ENCODE measurements around the gene TPRG1L.

Gene TPRG1L

DNA sequence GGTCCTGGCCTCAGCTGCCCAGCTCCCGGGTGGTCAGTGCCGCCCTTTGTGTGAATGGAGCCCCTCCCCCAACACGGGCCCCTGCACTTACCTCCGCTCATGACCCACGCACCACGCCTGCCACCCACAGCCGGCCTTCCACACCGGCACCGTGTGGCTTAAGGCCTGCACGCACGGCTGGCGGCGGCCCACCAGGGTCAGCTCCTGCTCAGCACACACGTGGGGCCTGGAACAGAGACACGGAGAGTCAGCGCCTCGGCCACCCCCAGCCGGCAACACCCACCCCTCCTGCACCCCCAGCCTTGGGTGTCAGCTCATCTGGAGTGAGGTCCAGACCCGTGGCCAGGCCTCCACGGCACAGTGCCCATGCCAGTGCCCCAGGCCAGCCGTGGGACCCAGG lies 22.4 kb upstream of the TPRG1L start:
- Histone ChIP-seq H3K9me3 (ENCODE audit: control insufficient read depth, insufficient read depth, low read length) (no peaks in the 10 kb centered on the region), H3K9ac (ENCODE audit: low read depth, low read length) (no peak overlapping the region), H3K4me1 (ENCODE audit: control insufficient read depth, insufficient read depth, low read length) (peaks cover 13% of the 10 kb centered on the region), H3K36me3 (ENCODE audit: control insufficient read depth, insufficient read depth, low read length) (no peaks in the 10 kb centered on the region), H3K4me3 (ENCODE audit: low read depth, low read length) (no peak overlapping the region), H3K27me3 (ENCODE audit: control insufficient read depth, insufficient read depth, low read length) (no peaks in the 10 kb centered on the region), H3K27ac (ENCODE audit: low read depth, low read length) (no peak overlapping the region)

DNA sequence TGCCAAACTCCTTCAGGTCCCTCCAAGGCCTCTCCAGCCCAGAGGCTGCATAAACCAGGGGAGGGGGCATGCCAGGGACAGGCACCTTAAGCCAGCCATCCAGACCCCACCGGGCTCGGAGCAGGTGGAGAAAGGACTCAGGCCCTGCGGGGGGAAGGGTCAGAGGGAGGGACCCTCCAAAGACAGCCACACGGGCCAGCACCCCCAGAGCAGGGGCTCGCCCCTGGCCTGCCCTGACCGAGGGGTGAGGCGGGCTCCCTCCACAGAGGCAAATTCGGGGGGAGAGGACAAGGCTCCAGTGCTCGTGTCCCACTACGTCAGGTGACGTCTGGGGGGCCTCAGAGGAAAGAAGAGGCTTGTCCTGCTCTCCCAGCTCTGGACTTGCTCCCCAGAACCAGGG lies 21.7 kb upstream of the TPRG1L start:
- Histone ChIP-seq H3K4me1 (ENCODE audit: control insufficient read depth, insufficient read depth, low read length) (peaks cover 5% of the 10 kb centered on the region; the same call in 1 of the 2 replicates), H3K9ac (ENCODE audit: low read depth, low read length) (no peak overlapping the region), H3K4me3 (ENCODE audit: low read depth, low read length) (no peak overlapping the region)

DNA sequence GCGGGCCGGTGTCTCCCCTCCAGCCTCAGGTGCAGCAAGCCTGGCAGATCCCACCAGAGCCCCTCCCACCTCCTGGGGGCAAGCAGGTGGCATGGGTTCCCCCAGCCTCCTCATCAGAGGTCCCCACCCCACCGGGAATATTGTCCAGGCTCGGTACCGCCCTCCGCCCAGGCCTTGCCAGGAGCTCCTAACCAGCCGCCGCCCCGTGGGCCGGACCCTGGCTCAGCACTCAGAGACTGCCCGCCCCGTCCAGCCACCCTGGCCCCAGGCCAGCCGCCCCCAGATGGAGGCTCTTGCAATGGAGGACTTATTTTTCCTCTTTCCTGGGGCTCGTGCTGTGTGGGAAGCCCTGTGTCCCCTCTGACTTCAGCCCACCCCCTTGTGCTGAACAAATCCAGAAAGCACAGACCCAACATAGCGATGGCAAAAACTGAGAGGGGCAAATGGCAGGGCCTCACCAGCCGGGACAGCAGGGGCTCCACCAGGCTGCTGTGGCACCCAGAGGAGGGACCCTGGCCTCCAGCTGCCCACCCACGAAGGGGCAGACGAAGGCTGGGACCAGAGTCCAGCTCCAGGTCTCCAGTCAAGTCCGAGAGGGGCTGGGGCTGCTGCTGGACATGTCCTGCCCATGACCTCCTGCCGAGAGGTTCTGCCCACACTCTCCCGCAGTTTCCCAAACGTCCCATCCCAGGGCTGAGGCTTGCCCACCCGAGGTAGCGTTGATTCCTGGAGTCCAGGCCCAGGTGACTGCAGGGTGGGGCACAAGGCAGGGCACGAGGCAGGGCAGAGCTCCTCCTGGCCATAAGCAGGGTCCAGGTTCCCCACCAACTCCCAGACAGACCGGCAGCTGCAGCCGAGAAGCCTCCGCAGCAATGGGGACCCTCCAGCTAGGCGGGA lies 21.0 kb upstream of the TPRG1L start:
- H3K9me3 ChIP-seq (ENCODE audit: control insufficient read depth, insufficient read depth, low read length), result no peaks in the 10 kb centered on the region
- no peak overlapping the region for H3K9ac ChIP-seq (ENCODE audit: low read depth, low read length)
- H3K27ac ChIP-seq (ENCODE audit: low read depth, low read length), result no peak overlapping the region
- H3K4me1 ChIP-seq (ENCODE audit: control insufficient read depth, insufficient read depth, low read length), result no peaks in the 10 kb centered on the region
- no peaks in the 10 kb centered on the region for H3K27me3 ChIP-seq (ENCODE audit: control insufficient read depth, insufficient read depth, low read length)
- H3K4me3 ChIP-seq (ENCODE audit: low read depth, low read length), result no peak overlapping the region
- H3K36me3 ChIP-seq (ENCODE audit: control insufficient read depth, insufficient read depth, low read length), result no peaks in the 10 kb centered on the region

More for the DNA sequence above, 21.7 kb upstream of the TPRG1L start:
- no peaks in the 10 kb centered on the region for H3K9me3 ChIP-seq (ENCODE audit: control insufficient read depth, insufficient read depth, low read length)
- H3K27ac ChIP-seq (ENCODE audit: low read depth, low read length), result no peak overlapping the region
- H3K27me3 ChIP-seq (ENCODE audit: control insufficient read depth, insufficient read depth, low read length), result no peaks in the 10 kb centered on the region
- H3K36me3 ChIP-seq (ENCODE audit: control insufficient read depth, insufficient read depth, low read length), result no peaks in the 10 kb centered on the region

DNA sequence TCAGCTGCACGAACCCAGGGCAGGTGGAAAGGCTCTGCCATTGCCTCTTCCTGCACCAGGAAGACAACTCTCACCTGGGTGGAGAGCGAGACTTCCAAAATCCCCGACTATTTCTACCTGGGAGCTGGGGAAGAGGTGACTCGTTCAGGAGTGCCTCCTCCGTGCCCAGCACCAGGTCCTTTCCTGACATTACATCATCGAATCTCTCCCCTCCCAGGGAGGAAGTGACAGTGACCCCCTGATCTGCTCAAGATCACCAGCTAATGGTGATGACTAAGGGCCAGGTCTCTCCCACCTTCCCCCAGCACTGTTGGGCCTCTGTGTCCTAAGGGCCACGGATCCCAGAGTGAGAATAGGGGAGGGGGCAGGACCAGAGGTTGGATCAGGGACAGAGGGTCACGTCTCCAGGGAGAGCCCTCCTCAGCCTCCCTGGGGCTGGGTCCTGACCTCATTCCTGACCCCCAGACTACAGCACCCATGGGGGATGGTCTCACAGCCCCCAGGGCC lies 20.3 kb upstream of the TPRG1L start:
- Histone ChIP-seq H3K4me3 (ENCODE audit: low read depth, low read length) (no peak overlapping the region), H3K27me3 (ENCODE audit: control insufficient read depth, insufficient read depth, low read length) (no peaks in the 10 kb centered on the region), H3K9me3 (ENCODE audit: control insufficient read depth, insufficient read depth, low read length) (no peaks in the 10 kb centered on the region), H3K36me3 (ENCODE audit: control insufficient read depth, insufficient read depth, low read length) (no peaks in the 10 kb centered on the region), H3K9ac (ENCODE audit: low read depth, low read length) (no peak overlapping the region), H3K27ac (ENCODE audit: low read depth, low read length) (no peak overlapping the region), H3K4me1 (ENCODE audit: control insufficient read depth, insufficient read depth, low read length) (no peaks in the 10 kb centered on the region)

DNA sequence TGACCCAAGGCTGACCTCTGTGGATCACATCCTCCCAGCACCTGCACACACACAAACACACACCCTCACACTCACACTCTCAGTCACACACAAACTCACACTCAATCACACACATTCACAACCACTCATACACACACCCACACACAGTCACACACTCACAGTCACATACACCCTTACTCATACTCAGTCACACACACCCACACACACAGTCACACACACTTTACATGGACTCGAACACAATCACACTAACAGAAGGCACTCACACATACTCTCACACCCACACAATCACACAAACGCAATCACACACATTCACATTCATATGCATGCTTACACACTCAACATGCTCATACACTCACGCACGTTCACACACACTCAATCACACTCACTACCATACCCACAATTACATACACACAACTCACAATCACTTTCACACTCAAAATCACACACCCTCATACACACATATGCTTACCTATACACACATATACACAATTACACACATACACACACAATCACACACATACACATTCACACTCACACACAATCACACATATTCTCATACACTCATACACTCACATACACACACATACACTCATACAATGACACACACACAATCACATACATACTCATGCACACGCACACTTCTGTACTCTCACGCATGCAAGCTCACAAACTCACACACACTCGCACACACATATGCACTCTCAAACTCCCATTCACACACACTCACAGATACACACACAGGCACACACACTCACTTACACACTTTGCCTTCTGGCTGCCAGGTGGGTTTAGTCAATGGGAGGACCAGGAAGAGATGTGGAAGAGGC lies 19.6 kb upstream of the TPRG1L start:
- Histone ChIP-seq H3K9ac (ENCODE audit: low read depth, low read length) (no peak overlapping the region), H3K27me3 (ENCODE audit: control insufficient read depth, insufficient read depth, low read length) (no peaks in the 10 kb centered on the region), H3K36me3 (ENCODE audit: control insufficient read depth, insufficient read depth, low read length) (no peaks in the 10 kb centered on the region), H3K9me3 (ENCODE audit: control insufficient read depth, insufficient read depth, low read length) (no peaks in the 10 kb centered on the region), H3K4me1 (ENCODE audit: control insufficient read depth, insufficient read depth, low read length) (no peaks in the 10 kb centered on the region), H3K27ac (ENCODE audit: low read depth, low read length) (no peak overlapping the region), H3K4me3 (ENCODE audit: low read depth, low read length) (no peak overlapping the region)

DNA sequence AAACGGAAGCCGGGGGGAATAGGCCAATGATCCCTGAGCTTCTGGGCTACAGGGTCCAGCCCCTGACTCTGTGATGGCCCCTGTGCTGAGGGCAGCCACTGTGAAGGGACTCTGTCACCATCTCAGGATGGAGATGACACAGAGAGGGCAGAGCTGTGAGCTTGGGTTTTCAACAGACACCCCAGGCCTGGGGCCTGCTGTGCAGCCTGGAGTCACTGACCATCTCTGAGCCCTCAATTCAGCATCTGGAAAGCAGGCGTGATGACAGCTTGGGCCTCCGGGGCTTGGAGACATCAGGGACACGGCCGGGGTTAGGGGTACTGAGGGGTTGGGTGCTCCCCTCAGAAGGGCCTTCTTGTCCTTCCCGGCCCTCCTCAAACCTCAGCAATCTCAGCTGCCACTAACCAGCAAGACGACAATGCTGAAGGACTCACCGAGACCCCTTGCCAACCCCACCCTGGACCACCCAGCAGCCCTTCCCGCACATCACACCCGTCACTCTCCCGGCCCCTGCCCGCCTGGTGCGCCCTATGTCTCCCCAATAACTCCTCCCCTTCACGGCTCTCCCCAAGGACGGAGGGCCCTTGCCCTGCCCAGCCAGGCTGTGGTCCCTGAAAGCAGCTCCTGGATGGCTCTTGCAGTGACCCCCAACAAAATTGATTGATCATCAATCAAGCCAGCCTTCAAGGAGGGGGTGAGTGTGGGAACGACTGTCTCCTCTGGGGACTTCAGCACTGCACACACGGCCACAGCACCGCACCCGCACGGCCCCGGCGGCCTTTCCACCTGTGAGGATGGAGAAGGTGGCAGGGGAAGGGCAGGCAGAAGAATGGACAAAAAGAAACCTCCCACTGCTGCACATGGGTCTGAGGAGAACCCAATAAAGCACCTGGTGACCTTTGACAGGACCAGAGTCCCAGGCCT lies 17.8 kb upstream of the TPRG1L start:
- H3K27me3 ChIP-seq (ENCODE audit: control insufficient read depth, insufficient read depth, low read length), result peaks cover 4% of the 10 kb centered on the region
- no peak overlapping the region for H3K9ac ChIP-seq (ENCODE audit: low read depth, low read length)
- H3K36me3 ChIP-seq (ENCODE audit: control insufficient read depth, insufficient read depth, low read length), result no peaks in the 10 kb centered on the region
- H3K9me3 ChIP-seq (ENCODE audit: control insufficient read depth, insufficient read depth, low read length), result no peaks in the 10 kb centered on the region
- no peak overlapping the region for H3K27ac ChIP-seq (ENCODE audit: low read depth, low read length)
- H3K4me1 ChIP-seq (ENCODE audit: control insufficient read depth, insufficient read depth, low read length), result peaks cover 4% of the 10 kb centered on the region; the same call in 1 of the 2 replicates
- no peak overlapping the region for H3K4me3 ChIP-seq (ENCODE audit: low read depth, low read length)

DNA sequence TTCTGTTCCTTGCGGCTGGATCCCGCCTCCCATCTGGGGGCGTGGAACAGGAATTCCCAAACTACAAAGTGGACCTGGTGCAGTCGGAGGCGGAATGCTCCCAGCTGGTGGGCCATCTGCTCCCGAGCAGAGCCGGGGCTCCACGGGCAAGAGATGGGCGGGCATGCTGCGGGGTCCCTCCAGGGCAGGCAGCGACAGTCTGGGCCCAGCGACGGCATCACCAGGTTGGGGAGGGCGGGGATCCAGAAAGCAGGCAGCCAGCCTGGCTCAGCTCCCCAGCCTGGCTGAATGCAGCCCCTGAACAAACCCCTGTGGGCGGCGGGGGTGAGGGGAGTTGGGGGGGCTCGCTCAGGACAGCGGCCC lies 17.1 kb upstream of the TPRG1L start:
- no peaks in the 10 kb centered on the region for H3K9me3 ChIP-seq (ENCODE audit: control insufficient read depth, insufficient read depth, low read length)
- H3K4me1 ChIP-seq (ENCODE audit: control insufficient read depth, insufficient read depth, low read length), result peaks cover 10% of the 10 kb centered on the region; the same call in 1 of the 2 replicates
- no peak overlapping the region for H3K9ac ChIP-seq (ENCODE audit: low read depth, low read length)
- no peak overlapping the region for H3K27ac ChIP-seq (ENCODE audit: low read depth, low read length)
- H3K27me3 ChIP-seq (ENCODE audit: control insufficient read depth, insufficient read depth, low read length), result peaks cover 10% of the 10 kb centered on the region
- H3K36me3 ChIP-seq (ENCODE audit: control insufficient read depth, insufficient read depth, low read length), result no peaks in the 10 kb centered on the region
- no peak overlapping the region for H3K4me3 ChIP-seq (ENCODE audit: low read depth, low read length)

DNA sequence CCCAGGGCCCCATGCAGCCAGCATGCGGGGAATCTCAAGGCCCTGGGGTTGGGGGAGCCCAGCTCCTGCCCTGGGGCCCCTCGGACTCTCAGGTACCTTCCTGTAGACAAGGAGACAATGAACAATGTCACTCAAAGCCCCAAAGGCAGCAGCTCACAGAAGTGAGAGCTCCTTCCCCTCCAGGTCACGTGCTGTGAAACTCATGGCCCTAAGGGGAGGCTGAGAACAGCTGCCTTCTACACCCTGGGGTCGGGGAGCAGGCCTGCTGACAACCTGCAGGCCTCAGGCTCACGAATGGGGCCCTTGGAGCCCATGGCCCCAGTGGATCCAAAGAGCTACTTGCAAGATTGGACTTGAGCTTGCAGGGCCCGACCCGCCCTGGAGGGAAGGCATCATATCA lies 16.7 kb upstream of the TPRG1L start:
- no peaks in the 10 kb centered on the region for H3K9me3 ChIP-seq (ENCODE audit: control insufficient read depth, insufficient read depth, low read length)
- H3K36me3 ChIP-seq (ENCODE audit: control insufficient read depth, insufficient read depth, low read length), result no peaks in the 10 kb centered on the region
- peaks cover 14% of the 10 kb centered on the region for H3K27me3 ChIP-seq (ENCODE audit: control insufficient read depth, insufficient read depth, low read length)
- no peak overlapping the region for H3K4me3 ChIP-seq (ENCODE audit: low read depth, low read length)
- H3K4me1 ChIP-seq (ENCODE audit: control insufficient read depth, insufficient read depth, low read length), result peaks cover 15% of the 10 kb centered on the region
- H3K9ac ChIP-seq (ENCODE audit: low read depth, low read length), result no peak overlapping the region
- no peak overlapping the region for H3K27ac ChIP-seq (ENCODE audit: low read depth, low read length)

DNA sequence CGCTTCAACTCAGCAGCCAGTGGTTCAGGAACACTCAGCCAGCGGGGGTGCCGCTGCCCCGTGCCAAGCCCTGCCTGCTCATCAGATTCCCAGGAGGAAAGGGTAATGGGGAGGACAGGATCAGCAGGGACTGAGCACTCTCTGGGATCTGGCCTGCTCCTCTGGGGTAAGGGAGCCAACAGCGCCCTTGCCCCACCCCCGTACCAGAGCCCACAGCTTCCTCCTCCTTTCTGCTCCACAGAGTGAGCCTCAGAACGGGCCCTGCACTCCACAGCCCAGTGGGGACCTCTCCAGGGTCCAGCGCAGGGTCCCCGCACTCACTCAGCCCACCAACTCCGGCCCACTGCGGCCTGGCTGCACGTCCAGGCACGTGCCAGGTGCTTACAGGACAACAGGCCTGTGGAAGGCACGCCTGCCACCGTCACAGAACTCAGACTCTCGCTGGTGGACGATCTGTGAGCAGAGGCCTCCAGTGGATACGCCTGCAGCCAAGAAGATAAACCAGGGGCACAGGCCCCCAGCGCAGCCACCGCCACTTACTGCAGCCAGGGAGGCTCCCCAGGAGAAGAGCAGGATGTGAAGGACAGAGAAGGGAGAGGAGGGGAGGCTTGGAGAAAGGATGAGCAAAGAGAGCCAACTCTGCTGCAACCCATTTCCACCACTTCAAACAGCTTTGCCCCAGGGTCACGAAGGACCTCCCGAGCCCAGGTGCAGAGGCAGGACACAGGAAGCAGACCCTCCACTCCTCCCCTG lies 15.6 kb upstream of the TPRG1L start:
- peaks cover 25% of the 10 kb centered on the region for H3K4me1 ChIP-seq (ENCODE audit: control insufficient read depth, insufficient read depth, low read length)
- no peak overlapping the region for H3K27ac ChIP-seq (ENCODE audit: low read depth, low read length)
- H3K9ac ChIP-seq (ENCODE audit: low read depth, low read length), result no peak overlapping the region

More for the DNA sequence above, 15.6 kb upstream of the TPRG1L start:
- H3K27me3 ChIP-seq (ENCODE audit: control insufficient read depth, insufficient read depth, low read length), result peaks cover 14% of the 10 kb centered on the region
- no peaks in the 10 kb centered on the region for H3K36me3 ChIP-seq (ENCODE audit: control insufficient read depth, insufficient read depth, low read length)
- no peak overlapping the region for H3K4me3 ChIP-seq (ENCODE audit: low read depth, low read length)
- H3K9me3 ChIP-seq (ENCODE audit: control insufficient read depth, insufficient read depth, low read length), result no peaks in the 10 kb centered on the region
